ENCODE measurements around the gene FLNB.

DNA sequence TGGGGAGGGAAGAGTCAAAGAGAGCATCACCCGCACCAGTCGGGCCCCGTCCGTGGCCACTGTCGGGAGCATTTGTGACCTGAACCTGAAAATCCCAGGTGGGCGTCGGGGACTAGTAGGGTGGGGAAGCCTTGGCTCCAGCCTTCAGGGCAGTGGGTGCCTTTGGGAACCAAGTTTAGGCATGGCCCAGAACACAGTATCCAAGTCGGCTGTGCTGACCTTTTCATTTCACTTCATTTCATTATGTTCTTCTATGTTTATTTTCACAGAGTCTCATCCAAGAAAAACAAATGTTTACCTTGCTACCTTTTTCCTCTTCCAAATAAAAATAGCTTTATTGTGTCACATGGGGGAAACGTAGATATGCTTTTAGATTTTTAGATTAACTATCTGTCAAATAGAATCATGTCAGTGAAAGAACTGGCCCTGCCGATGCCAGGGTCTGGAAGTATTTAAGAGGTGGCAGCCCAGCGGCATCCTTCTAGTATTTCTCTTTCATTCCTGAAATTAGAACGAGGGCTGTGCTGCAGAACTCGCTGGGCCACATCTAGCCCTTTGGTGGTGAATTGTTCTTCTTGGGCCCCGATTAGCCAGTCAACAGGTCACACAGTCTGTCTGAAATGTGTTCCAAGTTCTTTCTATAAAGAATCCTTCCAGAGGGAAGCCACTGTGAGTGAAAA is 142.0 kb downstream of the FLNB start:
- TF ChIP-seq, protein P1, sequence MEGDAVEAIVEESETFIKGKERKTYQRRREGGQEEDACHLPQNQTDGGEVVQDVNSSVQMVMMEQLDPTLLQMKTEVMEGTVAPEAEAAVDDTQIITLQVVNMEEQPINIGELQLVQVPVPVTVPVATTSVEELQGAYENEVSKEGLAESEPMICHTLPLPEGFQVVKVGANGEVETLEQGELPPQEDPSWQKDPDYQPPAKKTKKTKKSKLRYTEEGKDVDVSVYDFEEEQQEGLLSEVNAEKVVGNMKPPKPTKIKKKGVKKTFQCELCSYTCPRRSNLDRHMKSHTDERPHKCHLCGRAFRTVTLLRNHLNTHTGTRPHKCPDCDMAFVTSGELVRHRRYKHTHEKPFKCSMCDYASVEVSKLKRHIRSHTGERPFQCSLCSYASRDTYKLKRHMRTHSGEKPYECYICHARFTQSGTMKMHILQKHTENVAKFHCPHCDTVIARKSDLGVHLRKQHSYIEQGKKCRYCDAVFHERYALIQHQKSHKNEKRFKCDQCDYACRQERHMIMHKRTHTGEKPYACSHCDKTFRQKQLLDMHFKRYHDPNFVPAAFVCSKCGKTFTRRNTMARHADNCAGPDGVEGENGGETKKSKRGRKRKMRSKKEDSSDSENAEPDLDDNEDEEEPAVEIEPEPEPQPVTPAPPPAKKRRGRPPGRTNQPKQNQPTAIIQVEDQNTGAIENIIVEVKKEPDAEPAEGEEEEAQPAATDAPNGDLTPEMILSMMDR (IDR thresholded peaks at IDR 0.05; ENCODE audit: poor library complexity) = no peak
- no peak for TF ChIP-seq EZH2phosphoT487 (IDR thresholded peaks at IDR 0.05; ENCODE audit: low read depth, severe bottlenecking, unreplicated experiment)

Measured in hepatocyte (in vitro differentiated cells).